Medulla oblongata (tissue), 1 donor: ENCODE measurements around the gene SNTB2.
"Not testable (repeated sequence)": the region's sequence is repeated elsewhere in the genome, so short reads cannot be mapped to it uniquely, and the experiment has no call there.

Experiments
- DNase-seq: peaks from one replicate; pipeline ENCODE4 v3.0.0-alpha.2; 2015; ENCODE audit errors: extremely low spot score

SNTB2 gene

DNA sequence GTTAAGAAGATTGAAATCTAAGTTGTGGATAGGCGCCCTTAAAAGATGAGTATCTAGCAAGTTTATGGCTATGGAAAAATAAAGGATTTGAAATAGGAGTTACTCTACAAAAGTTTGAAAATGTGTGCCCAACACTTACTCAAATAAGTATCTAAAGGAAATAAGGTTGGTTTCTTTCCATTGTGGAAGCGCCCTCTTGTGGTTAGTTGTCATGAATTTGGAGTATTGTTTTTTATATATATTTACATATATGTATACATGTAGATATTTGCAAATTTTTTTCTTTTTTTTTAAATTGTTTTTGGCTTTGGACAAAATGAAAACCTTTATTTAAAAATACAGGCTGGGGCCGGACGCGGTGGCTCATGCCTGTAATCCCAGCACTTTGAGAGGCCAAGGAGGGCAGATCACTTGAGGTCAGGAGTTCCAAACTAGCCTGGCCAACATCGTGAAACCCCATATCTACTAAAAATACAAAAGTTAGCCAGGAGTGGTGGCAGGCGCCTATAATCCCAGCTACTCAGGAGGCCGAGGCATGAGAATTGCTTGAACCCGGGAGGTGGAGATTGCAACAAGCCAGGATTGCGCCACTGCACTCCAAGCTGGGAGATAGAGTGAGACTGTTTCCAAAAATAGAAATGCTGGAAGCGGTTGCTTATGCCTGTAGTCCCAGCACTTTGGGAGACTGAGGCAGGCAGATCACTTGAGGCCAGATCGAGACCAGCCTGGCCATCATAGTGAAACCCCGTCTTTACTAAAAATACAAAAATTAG is 100.2 kb downstream of the SNTB2 start:
- peak; percentile 81 for DNase-seq

DNA sequence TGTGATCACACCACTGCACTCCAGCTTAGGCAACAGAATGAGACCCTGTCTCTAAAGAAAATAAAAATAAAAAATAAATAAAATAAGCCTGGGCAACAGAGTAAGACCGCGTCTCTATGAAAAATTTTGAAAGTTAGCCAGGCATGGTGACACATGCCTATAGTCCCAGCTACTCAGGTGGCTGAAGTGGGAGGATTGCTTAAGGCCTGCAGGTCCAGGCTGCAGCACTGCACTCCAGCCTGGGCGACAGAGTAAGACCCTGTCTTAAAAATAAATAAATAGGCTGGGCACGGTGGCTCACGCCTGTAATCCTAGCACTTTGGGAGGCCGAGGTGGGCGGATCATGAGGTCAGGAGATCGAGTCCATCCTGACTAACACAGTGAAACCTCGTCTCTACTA is 104.7 kb downstream of the SNTB2 start:
- DNase-seq, result not testable (repeated sequence)

DNA sequence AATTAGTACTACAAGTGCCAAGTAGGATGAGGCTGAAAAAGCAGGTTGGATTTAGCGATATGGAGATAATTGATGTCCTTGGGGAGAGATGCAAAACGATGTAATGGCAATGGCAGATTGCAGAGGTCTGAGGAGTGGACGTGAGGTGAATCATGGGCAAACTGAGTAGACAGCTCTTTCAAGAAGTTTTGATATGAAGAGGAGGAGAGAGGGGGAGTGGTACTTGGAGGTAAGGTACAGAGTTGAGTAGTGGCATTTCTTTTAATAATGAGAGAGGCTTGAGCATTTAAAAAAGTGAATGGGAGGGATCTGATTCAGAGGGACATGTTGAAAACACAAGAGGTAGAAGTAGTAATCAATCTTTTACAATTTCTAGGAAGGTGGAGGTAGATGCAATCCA is 106.4 kb downstream of the SNTB2 start:
- DNase-seq, result no peak

DNA sequence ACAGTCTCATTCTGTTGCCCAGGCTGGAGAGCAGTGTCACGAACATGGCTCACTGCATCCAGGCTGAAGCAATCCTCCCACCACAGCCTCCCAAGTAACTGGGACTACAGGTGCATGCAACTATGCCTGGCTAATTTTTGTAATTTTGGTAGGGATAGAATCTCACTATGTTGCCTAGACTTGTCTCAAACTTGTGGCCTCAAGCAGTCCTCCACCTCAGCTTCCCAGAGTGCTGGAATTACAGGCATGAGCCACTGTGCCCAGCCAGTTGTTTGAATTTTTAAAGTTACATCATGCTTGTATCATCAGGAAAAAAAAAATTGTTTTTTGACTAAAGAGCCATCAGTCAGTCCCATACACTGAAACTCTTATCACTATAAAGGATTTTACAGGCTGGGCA is 107.1 kb downstream of the SNTB2 start:
- DNase-seq, result no peak

DNA sequence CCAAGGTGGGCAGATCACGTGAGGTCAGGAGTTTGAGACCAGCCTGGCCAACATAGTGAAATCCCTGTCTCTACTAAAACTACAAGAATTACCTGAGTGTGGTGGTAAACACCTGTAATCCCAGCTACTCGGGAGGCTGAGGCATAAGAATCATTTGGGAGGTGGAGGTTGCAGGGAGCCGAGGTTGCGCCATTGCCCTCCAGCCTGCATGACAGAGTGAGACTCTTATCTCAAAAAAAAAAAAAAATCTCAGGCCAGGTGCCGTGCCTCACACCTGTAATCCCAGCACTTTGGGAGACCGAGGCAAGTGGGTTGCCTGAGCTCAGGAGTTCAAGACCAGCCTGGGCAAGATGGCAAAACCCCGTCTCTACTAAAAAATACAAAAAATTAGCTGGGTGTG is 109.8 kb downstream of the SNTB2 start:
- DNase-seq, result not testable (repeated sequence)

DNA sequence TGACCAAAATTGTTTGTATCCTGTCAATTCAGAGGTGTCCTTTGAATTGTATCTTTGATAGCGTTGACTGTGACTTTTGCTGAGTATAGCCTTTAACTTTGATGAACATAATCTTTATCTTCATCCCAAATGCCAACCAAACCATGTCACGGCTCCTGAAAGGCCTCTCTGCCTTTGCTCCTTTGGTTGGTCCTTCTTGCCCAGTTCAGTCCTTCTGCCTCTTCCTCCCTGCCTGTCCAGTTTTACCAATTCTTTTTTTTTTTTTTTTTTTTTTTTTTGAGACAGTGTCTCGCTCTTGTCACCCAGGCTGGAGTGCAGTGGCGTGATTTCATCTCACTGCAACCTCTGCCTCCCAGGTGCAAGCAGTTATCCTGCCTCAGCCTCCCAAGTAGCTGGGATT is 111.3 kb downstream of the SNTB2 start:
- DNase-seq, result no peak

DNA sequence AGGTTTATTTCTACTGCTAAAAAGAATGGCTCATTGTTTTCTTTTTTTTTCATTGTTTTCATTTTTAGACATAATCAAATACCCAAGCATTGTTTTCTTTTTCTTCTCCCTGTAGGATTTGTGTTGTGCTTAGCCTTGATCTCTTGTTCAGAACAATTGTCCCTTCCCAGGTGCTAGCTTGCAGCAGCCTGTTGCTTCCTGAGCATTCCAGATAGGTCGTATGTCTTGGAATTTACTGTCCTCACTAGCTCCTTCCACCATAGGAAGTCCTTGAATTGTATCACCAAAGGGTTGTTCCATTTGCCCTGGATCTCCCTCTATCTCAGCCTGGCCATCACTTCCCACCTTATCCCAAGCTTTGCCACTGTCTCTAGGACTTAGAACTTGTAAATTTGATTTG is 114.2 kb downstream of the SNTB2 start:
- DNase-seq, result no peak

DNA sequence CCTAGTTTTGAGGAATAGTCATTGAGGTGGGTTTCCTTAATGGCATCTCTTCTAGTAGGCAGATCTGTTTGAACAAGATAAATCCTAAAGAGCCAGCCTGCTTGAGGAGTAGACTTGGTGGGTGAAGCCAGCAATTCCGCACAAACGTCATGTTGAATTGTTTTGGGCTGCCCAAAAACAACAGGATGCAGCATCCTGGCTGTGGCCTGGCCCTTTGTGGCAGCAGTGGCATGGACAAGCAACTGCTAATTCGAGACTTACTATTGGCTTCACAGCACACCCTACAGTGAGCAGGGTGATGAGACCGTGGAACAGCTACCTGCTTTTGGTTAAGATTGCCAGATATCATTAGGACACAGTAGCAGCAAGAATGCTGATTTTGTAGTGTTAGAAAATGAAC is 114.9 kb downstream of the SNTB2 start:
- no peak for DNase-seq

DNA sequence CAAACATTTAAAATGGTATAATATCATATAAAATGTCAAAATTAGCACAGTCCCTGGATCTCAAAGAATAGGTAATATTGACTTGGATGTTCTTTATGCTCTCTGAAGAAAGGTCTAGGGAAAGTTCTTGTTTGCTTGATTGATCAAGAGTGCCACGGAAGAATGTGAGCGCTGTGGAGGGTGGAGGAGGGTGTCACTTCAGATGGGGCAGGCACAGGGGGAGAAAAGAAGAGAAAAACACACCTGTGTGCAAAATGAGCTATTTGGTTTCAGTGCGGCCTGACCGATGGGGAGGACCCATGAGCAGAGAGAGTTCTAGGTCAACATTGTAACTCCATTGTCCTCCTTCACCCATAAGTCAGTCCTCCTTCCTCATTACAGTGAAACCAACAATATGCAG is 115.3 kb downstream of the SNTB2 start:
- DNase-seq, result no peak

DNA sequence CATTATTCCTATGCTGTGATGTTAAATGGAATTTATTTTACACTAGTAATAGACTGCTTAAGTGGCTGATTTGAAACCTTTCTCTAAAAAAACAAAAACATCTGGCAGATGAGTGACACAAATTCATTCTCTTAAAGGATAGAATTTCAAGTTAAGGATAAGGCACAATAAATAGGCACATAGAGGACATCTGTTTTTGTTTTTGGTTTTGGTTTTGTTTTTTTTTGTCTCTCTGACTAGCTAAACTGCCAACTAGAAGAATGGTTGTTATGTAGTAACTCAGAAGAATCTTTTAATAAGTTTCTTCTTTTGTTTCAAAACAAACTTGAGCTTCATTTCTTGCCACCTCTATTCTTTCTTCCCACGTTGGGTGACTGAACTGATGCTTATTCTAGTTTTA is 119.1 kb downstream of the SNTB2 start:
- DNase-seq, result no peak

DNA sequence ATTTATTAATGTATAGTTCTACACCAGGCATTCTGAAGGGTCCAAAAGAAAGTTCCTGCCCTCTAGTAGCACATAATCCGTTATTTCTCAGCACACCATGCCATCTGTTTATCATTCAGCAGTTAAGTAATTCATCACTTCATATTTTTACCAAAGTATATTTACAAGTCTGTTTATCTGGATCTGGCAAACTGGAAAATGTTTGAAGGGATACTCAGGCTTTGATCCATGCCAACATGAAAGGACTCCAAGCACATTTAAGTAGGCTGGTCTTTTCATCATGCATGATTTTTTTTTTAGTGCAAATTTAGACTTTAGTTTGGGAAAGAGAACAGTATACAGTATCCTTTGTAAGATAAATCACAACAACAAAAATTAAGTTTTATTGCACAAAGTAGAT is 120.1 kb downstream of the SNTB2 start:
- no peak for DNase-seq

DNA sequence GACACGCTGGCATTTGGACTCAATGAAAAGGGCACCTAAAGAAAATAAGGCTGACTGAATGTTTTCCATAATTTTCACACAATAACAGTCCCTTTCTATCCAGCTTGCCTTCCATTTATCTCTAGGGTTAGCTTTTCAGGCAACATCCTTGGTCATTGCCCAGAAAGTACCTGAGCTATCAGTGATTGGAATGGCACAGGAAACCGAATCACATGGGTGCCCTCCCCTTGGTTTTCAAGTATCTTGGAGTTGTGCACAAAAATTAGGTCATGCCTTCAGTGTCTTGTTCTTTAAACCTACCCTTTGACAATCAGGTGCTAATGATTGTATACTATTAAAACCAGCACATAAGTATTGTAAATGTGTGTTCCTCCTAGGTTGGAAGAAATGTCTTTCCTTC is 120.9 kb downstream of the SNTB2 start:
- DNase-seq, result no peak

DNA sequence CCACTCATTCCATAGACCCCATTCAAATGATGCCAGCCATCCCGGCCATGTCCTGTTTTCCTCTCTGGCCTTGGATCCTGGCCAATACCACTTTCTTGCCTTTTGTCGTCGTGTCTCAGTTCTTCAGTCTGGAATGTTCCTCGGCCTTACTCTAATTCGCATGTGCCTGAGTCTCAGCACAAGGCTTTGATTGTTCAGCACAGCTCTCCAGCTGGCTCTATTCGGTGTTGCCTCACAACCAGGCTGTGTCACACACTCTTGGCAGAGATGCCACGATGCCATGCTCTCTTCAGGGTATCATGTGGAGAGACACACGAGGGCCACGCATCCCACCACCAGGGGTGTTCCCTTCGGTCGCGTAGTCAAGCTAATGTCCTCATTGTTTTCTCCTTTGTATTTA is 122.4 kb downstream of the SNTB2 start:
- peak; percentile 84 for DNase-seq

DNA sequence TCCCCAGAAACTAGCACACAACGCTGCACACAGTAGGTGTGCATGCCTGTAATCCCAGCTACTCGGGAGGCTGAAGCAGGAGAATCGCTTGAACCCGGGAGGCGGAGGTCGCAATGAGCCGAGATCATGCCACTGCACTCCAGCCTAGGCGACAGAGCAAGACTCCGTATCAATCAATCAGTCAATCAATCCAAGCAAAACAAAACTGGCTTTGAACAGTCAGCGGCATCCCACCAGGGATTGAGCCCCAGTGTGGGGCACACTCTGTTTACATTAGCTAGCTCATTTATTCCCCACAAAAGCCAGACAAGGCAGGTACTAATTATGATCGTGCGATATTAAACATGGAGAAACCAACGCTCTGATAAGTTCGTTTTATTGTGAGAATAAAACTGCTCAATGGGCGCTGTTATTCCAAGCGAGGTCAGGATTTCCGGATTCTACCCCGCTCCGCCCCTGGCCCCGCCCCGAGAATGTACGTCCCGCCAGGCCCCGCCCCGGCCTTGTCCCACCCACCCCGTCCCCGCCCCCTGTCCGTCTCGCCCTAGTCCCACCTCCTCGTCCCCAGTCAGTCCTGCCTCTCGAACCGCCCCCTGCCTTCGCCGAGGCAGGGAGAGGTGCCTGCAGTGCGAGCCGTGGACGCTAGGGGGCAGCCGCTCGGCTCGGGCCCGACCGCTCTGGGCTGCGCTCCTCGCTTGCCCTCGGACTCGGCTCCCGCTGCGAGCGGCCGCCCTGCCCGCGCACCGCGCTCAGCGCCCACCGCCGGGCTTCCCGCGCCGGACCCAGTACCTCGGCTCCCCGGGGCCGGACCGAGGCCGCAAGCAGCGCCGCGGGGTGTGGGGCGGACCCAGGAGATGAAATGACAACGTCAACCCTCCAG is 123.9 kb downstream of the SNTB2 start, which contains the start of gene VPS4A:
Gene VPS4A, plus strand, starts transcription at position 698 of the 880 bp plus-strand sequence. Its CDS starts 162 bp downstream, at position 860.
- peak; percentile 98 for DNase-seq

DNA sequence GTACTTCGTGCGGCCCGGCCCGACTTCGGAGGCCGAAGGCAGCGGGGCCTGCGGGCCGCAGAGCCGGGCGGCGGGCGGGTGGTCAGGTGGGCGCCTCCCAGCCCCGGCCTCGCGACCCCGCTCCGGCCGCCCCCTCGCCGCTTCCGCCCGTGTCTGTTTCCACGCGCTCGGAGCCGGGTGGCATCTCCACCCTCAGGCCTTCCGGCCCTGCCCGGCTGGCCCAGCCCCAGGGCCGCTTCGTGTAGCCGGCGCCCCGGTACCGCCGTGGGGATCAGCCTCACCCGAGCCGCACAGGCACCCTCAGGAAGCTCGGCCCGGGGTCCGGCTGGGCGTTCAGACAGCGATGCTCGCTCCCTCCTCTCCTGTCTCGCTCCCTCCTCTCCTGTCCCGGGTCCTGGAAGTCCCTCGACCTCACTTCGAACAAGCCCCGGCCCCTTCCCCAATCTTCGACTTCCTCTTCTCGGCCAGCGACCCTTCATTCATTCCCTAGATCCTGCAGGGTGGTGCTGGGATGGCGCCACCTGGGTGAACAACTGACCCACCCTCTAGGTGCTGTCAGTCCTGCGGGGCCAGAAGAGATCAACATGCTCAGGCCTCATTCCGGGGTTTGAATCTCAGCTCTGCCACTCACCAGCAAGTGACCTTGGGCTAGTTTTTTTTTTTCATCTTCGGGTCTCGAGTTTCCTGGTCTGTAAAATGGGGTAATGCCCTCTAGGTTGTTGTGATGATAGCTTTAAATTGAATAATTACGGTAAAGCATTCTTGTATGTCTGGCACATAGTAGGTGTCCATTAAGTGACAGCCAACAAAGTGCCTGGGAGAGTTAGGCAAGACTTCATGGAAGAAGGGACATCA is 124.8 kb downstream of the SNTB2 start:
- no peak for DNase-seq

DNA sequence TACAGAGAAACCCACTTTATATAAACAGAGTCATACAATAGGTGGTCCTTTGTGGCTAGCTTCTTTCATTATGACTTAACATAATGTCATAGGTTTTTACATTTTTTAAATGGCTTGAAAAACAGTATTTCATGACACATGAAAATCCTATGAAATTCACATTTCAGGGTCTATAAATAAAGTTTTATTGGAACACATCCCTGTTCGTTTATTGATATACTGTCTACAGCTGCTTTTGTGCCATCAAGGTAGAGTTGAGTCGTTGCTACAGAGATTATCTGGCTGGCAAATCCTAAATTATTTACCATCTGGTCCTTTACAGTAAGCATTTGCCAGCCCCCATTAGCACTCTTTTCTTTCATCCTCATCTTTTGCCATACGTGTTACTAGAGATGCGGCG is 126.5 kb downstream of the SNTB2 start:
- DNase-seq, result no peak

DNA sequence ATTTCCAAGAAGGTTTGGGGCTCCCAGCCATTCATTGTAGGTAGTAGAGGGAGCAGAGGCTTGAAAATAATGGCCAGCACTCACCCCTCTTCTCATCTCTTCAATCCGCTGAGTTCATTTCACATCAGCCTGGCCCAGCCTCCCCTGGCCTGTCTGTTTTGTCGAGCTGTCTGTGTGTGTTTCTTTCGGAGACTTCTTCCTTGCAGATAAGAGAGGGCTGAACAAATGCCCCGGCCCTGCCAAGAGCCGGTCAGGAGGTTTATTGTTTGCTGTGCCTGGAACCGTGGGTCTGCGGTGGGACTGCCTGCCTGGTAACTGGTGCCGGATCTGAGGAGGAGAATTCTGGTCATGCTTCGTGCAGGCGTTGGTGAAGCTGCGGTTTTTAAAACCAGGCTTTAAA is 127.6 kb downstream of the SNTB2 start:
- DNase-seq, result peak; percentile 25

DNA sequence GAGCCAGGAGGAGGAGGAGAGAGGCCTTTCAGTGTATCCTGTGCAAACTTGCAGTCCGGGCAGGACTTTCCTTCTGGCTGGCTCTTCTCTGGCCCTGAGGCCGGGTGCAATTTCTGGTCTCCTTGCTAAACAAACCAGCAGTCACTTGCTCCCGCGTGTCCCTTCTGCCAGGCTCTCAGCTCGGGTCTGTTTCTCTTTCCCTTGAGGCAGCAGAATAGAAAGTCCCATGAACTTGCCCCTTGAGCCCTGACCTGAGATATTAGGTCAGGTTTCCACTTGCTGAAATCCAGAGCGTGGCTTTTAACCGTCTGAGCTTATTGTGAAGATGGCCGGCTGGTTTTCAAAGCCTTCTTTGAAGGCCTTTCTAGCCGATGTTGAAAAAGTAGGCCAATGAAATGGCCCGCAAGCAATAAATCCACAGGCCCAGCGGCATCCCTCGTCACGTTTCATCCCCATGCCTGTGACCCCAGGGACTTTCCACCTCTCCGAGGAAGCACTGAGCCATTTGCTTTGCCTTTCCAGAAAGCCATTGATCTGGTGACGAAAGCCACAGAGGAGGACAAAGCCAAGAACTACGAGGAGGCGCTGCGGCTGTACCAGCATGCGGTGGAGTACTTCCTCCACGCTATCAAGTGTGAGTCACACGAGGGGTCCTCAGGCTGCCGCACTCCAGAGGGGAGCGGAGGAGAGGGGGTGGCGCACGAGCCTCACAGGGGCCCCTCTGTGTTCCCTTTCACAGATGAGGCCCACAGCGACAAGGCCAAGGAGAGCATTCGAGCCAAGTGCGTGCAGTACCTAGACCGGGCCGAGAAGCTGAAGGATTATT is 128.7 kb downstream of the SNTB2 start:
- DNase-seq, result peak; percentile 38

DNA sequence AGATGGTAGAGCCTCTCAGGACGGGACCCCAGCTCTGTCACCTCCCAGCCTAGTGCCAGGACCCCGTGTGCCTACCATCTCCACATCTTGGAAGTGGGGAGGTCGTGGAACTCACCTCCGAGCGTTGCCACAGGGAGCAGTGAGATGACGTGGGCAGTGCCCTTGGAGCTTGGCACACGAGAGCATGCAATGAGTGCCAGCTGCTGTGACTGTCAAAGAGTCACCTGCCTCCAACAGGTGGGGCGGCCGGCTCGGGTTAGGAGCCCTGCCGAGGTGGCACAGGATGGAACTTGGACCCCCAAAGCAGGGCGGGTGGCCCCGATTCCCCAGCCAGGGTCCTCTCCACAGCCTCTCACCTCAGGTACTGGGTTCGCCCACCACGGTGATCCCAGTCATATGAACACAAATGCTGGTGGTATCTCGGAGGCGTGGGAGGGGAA is 129.7 kb downstream of the SNTB2 start:
- no peak for DNase-seq

DNA sequence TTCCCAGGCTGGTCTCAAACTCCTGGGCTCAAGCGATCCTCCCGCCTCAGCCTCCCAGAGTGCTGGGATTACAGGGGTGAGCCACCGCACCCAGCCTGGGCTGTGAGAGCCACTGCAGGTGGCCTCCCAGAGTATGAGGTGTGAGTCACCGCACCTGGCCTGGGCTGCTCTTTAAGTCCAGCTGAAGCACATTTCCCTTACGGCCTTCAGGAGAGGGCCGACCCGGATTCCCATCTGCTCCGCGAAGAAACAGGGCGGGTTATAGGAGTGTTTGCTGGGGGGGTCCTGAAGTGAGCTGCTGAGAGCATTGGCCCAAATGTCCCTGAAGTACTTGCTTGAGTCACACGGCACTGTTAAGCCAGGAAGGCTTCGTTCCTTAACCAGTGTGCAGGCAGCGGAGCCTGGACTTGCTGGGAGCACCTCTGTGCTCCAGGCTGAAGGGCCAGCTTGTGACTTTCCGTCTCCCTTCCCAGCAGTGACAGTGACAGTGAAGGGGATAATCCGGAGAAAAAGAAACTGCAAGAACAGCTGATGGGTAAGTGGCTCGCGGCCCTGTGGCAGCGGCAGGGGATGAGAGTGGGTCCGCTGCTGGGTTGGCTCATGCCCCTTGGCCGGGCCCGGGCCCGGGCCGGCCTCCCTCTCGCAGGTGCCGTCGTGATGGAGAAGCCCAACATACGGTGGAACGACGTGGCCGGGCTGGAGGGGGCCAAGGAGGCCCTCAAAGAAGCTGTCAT is 131.4 kb downstream of the SNTB2 start:
- no peak for DNase-seq
